ENCODE measurements around the gene MARCO.
"Not testable (repeated sequence)": the region's sequence is repeated elsewhere in the genome, so short reads cannot be mapped to it uniquely, and the experiment has no call there.

Gene MARCO

DNA sequence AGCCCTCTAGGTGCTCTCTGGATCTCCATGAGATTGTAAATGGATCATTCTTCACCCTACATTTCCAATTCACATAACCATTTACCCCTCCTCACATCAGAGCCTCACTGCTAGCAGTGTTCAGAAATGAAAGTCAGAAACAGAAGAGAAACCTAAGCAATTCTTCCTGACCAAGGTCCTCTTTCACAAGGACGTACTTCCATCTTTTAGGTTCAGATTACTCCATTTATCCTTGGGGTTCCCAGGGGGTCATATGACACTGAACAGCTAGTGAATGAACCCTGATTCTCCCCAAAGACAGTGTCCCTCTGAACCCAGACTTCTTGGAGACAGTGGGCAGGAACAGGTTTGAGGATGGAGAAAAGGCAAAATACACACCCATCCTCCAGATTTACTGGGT is 12.9 kb upstream of the MARCO start:
- DNase-seq (ENCODE audit: low spot score): no peak

DNA sequence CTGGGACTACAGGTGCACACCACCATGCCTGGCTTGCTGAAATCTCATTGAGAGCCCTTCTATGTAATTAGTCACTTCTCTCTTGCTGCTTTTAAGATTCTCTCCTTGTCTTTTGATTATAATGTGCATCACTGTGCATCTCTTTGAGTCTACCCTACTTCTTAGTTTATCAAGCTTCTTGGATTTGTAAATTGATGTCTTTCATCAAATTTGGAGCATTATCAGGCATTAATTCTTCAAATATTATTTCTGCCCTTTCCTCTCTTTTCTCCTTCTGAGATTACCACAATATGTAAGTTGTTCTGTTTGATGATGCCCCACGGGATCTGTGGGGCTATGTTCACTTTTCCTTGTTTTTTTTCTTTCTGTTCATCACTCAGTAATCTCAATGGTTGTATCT is 9.0 kb upstream of the MARCO start:
- no peak for DNase-seq (ENCODE audit: low spot score)

DNA sequence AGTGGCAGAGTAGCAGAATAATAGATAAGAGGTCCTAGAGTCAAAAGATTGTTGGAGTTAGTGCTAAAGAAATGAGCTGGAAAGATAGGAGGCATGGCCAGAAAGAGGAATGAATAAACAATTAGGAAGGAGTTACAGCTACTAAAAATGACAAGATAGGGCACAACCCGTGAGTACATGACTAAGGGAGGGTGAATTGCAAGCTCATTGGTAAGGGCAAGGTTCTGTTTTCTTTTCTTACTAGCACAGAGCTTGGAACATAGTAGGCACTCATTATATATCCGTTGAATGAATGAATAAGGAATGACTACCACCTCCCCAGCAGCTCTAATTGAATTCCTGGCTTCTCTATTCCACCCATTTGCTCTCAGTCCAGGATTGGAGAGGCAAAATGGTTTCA is 5.7 kb upstream of the MARCO start:
- DNase-seq (ENCODE audit: low spot score): no peak

DNA sequence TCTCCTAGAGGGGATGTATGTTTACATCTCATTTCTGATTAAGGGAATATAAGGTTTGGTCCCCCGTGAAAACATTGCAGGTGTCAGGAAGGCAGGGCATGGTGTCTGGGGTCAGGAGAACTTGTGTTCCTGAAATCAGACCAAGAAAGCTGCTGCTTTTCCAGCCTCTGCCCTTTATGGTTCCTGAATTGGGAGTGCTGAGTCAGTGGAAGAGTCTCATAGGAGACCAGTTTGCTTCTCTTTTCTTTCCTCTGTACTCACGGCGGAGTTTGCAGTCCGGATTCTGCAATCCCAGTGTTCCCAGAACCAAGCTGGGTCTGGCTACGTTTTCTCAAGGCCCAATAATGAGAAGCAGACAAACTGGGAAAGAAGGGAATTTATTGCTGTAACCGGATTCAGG is 5.1 kb upstream of the MARCO start:
- DNase-seq (ENCODE audit: low spot score): no peak

DNA sequence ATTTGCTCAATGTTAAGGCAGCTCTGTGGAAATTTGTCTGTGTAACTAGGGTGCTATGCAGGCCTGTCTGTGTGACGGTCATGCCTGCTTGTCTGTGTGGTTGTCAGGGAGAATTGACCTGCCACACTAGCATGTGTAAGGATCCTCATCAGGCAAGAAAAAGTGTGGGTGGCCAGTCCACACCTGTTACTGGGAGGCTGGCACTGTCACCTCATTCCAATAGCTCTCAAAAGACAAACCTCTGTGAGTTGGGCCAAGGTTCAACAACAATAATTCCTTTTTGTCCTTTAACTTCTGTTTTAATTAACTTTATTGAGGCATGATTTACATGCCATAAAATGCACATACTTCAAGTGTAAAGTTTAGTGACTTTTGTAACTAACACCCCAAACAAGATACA is 4.2 kb upstream of the MARCO start:
- no peak for DNase-seq (ENCODE audit: low spot score)

DNA sequence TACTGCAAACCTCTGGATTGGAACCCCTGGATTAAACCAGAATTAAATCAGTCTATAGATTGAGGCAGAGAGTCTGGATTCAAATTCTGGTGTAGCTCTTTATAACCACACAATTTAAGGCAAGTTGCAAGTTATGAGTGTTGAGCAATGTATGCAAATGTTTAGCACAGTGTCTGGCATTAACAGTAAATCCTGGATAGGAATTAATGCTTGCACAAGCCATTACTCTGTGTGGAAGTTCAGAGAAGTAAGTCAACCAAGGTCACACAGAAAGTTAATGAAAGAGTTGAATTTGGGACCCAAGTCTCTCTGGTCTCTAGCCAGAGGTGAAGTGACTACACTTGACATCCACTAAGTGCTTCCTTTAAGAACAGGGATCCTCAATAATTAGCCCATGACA is 2.0 kb upstream of the MARCO start:
- DNase-seq (ENCODE audit: low spot score): no peak

DNA sequence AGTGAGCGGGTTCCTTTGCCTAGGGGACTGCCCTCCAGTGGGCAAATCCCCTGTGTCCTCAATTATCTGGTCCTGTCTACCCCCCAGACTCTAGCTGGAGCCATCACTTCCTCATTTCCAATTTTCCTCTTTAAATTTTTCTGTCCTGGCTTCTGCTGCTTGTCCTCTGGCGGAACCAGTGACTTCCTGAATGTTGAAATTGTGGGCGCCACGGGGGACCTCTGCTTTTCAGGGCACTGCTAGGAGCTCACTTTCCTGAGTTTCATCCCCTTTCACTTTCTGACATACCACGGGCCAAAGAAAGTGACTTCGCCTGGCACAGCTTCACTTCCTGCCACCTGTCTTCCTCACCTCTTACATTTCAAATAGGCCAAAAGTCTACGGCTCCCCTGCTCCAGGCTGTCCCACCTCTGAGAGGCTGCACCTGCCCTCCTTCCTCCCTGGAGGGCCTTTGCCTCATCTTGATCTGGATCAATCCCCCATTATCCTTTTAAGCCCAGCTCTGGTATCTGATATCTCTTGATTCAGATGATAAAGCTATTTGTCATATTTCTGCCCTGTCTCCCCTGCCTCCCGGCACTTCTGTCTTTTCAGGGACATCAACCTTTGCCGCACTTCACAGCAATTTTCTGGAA is 1.4 kb upstream of the MARCO start:
- no peak for DNase-seq (ENCODE audit: low spot score)

DNA sequence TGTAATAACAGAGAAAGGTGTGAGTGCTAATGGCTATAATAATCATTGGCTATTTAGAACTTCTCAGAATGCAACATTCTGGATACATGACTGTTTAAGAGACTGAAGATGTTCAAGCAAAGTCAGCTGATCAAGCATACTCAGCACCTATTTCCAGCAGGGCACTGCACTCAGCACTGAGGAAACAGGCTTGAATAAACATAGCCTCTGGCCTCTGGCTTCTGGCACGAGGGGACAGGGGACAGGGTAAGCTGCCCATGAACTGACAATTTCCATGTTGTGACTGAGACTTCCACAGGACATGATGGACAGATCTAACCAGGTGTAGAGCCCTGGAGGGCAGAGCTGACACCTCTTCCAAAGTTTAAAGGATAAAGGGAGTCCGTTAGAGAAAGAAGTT is 1.3 kb downstream of the MARCO start:
- no peak for DNase-seq (ENCODE audit: low spot score)

DNA sequence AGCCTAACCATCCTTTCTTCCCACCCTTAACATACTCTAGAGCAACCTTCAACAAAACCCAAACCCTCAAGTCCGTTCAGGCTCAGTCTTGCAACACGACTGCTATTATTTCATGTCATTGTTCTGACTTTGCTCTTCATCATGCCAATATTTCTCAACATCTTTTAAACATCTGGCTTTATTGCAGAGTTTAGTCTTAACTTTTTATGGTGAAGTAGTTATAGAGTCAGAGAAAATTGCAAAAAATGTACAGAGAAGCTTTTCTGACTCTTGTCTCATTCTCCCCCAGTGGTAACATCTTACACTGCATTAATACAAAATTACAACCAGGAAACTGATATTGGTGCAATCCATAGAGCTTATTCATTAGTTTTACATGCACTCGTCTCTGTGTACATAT is 3.9 kb downstream of the MARCO start:
- no peak for DNase-seq (ENCODE audit: low spot score)

DNA sequence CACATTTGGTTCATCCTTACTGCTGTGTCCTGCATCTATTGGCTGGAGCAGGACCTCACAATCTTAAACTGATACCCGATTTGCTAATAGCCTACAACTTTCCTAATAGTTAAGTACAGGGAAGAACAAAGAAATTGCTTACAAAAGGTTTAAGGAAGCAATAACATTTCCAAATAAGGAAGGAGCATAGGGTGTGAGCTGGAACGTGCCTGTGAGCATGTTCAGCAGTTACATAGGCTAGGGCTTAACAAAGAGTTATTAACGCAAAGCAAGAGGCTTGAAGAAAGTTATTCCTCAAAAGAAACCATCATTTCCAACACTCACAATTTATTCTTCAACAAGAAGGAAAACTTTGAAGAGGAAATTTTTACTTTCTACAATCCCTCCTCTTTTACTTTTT is 6.3 kb downstream of the MARCO start:
- not testable (repeated sequence) for DNase-seq (ENCODE audit: low spot score)

DNA sequence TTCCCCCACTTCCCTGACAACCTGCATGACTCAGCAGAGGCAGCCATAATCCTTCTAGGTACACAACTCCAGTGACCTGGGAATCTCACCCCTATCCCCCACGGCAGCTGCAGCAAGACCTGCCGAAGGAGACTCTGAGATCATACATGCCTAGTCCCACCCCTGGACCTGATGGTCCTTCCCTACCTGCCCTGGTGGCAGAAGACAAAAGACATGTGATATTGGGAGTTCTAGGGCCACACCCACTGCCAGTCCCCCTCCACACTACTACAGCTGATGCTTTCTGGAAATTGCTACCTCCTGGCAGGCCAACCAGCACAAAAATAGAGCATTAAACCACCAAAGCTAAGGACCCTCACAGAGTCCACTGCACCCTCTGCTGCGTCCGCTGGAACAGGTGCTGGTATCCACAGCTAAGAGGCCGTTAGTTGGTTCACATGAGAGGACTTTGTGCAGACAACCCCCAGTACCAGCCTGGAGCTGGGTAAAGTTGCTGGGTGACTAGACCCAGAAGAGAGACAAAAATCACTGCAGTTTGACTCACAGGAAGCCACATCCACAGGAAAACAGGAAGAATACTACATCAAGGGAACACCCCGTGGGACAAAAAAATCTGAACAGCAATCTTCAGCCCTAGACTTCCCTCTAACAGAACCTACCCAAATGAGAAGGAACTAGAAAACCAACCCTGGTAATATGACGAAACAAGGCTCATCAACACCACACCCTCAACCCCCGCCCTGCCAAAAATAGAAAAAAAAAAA is 12.5 kb downstream of the MARCO start:
- DNase-seq (ENCODE audit: low spot score): no peak

DNA sequence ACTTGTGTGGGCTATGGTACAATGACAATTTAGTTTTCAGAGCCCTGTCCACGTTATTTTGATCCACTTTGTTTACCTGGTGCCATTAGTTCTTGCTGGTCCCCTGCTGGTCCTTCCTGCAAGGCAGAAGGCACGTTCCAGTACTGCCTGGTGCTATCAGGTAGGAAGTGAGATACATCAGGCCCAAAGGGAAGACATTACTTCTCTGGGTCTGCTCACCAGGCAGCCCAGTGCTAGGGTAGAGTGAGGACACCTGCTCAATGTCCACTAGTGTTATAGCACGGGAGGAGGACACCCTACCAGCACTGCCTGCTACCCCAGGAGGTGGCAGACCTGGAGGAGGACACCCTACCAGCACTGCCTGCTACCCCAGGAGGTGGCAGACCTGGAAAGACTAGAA is 23.7 kb downstream of the MARCO start:
- no peak for DNase-seq (ENCODE audit: low spot score)

DNA sequence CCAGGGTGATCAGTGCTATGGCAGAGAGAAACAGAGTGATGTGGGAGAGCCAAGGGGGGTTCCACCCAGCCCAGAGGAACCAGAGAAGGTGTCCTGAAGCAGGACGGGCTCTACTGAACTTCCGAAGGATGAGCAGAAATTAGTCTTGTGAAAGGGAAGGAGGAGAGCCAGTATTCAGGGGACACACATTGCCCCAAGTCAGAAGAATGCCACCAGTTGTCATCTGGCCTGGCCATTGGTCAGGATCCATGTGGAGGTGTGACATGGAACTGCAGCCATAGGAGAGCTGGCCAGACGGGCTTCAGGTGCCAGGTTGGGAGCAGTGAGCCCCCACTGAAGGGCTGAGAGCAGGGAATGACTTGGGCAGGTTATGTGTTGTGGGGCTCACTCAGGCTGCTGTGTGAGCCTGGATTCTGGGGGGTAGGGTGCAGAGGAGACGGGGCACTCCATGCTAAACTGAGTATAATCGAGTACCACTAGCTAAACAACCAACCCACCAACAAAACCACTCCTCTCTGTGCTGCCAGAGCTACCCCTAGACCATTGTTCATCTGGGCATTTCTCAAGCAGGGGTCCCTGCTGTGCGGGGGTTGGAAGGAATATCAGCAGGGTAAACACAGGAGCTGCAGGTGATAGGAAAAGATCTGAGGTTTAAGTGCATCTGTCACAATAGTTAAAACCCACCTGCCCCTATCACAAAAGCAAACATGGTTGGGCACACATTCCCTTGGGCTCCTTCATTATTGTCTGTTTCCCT is 25.3 kb downstream of the MARCO start:
- no peak for DNase-seq (ENCODE audit: low spot score)

DNA sequence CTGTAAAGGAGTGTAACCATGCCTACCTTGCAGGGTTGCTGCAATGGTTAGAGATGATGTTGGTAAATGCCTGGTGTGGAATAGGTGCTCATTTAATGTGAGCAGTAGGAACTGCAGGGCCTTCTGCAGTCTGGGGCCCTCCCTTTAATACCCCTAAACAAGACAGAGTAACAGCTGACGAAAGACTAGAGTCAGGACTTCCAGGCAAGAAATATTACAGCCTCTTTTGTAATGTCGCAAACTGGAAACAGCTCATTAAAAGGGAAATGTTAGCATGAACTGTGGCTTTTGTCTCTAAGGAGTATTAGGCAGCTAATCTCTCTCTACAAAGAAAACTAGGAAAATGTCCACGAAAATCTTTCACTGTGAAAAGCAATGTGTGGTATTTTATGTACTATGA is 26.0 kb downstream of the MARCO start:
- DNase-seq (ENCODE audit: low spot score): no peak

DNA sequence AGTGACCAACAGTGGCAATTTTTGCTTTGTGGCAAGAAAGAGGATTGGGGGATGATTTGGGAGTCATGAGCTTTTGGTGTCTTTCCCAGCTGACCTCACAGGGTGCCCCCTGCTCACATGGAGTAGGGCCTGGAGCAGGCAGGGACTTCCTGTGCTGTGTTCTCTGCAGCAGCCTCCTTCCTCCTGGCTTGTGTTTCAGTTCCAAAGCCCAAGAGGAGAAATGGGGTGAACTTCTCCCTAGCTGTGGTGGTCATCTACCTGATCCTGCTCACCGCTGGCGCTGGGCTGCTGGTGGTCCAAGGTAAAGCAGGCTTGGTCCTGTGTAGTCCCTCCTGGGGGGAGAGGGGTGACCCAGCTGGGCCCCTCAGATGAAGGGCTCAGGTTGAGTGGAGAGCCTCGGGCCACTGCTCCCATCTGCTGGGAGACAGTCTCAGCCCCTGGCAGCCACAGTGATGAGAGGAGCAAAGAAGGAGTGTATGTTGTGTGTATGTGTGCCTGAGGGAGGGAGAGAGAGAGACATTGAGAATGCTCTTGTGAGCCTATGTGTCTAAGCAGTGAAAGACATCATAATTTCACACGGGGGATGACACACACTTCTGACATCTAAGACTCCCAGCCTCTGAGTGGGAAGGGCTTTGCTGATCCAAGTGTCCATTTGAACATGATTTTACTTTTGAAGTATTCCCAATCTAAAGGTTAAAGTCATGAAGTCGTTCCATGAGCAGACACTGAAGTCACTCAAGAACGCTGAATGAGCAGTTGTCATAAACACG is 27.2 kb downstream of the MARCO start:
- DNase-seq (ENCODE audit: low spot score): no peak

DNA sequence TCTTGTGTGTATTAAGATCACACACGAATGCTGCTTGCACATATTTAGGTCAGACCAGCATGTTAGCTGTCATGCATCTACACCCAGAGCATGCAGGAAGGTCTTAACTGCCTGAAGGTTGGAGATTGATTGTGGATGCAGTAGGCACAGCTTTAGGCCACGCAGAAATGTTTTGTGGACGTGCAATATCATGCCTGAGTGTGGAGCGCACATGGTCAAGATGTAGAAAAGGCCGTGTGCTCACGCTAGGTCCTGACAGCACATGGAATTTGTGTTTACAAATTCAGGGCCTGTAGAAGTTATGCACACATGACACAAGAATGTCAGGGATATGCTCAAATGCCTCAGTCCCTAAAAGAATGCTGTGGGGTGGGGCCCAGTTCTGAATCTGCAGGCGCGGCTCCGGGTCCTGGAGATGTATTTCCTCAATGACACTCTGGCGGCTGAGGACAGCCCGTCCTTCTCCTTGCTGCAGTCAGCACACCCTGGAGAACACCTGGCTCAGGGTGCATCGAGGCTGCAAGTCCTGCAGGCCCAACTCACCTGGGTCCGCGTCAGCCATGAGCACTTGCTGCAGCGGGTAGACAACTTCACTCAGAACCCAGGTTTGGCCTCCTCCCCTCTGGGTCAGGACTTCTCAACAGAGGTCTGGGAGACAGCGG is 27.9 kb downstream of the MARCO start:
- no peak for DNase-seq (ENCODE audit: low spot score)

DNA sequence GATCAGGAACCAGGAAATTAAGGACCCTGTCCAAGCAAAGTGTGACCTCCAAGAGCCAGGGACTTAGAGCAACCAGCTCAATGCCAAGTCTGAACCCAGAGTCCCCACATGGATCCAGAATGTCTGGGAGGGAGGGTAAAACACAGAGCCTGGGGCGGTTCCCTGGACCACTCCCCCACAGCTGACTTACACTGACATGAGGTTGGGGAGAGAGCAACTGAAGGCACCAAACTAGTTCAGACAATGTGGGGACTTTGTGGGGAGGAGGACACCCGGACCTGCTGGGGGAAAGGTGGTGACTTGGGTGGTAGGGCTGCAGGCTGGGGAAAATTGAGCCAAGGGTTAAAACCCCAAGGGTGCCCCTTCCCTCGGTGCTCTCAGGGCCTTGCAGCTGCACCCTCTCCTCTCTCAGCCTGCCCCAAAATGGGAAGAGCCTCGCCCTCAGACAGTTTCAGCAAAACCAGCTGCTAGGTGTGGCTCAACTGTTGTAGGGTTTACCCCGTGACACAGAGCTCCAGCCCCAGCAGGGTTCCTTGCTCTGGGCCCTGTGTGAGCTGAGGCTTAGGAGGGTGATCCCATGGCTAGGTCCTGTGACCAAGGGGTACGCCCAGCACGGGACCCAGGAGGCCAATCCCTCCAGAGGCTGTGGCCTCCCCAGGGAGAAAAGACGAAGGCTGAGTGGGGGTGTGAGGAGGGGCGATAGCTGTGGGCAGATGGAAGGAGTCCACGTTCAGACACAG is 28.6 kb downstream of the MARCO start:
- peak; percentile 3 for DNase-seq (ENCODE audit: low spot score)

DNA sequence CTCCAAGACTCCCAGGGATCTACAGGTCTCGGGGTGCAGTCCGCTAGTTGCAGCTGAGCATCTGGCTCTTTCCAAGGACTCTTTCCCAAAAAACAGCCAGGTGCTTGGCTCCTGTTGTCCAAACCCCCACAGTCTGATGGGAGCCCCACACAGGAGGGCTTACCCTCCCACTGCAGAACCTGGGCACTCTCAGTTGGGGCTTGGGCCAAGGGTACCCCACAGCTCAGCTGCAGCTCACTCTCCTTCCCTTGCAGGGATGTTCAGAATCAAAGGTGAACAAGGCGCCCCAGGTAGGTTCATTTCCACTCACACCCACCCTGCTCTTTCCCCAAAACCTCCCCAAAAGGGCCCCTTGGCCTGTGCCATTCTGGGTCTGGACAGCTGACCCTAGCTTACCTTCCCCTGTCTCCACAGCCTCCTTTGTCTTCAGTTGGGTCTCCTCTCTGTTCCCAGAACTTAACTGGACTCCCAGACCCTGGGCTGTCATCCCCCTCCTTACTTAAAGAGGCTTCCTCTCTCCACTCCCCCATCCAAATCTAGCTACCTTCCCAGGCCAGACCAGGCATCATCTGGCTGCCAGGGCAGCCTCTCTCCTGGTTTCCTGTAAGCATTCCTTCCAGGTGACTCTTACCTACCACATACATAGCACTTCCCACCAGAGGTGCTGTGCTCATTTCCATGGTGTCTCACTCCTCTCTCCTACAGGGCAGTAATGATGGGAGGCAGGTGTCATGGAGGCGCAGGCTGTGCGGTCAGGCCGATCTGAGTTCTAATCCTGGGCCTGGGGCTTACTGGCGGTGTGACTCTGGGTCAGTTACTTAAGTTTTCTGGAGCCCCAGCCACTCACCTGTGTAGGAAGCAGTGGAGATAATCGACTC is 29.5 kb downstream of the MARCO start:
- peak; percentile 2 for DNase-seq (ENCODE audit: low spot score)

DNA sequence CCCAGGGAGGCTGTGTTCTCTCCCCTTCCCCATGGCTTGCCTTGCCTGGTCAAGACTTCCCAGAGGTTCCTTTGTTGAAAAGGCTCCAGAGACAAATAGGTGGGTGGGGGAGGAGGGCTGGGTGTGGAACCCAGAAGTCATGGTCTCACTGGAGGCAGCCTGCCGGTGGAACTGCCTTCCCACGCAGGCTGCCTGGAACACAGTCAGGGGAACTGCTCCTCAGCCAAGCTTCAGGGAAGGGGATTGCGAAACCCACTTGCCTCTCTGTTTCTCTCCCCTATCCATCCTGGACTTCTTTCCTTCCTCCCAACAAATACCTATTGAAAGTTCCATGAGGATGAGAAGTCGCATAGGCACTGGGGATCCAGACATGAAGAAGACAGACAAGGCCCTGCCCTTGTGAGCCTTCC is 31.6 kb downstream of the MARCO start:
- peak; percentile 85 for DNase-seq (ENCODE audit: low spot score)
